Stimulated activated naive CD8-positive, alpha-beta T cell treated with anti-CD3 and anti-CD28 coated beads, Interleukin-15, Interleukin-2, amounts not matched to agents 100 ng/mL and 50 ng/mL, for 24 hours (primary cell): ENCODE results near the gene ARHGAP18.
"Not testable (repeated sequence)": the region's sequence is repeated elsewhere in the genome, so short reads cannot be mapped to it uniquely, and the experiment has no call there.

Source experiments
- H3K27ac Mint-ChIP-seq: one replicate; pipeline ENCODE4 v1.8.0; 2021; ENCODE audit warnings: mild to moderate bottlenecking, mixed read lengths
- H3K27me3 Mint-ChIP-seq: one replicate; pipeline ENCODE4 v1.8.0; 2021; ENCODE audit warnings: mixed read lengths
- H3K36me3 Mint-ChIP-seq: one replicate; pipeline ENCODE4 v1.8.0; 2021; ENCODE audit warnings: low read depth, mixed read lengths
- H3K4me1 Mint-ChIP-seq: one replicate; pipeline ENCODE4 v1.8.0; 2021; ENCODE audit warnings: low read depth, mixed read lengths
- H3K4me3 Mint-ChIP-seq: one replicate; pipeline ENCODE4 v1.8.0; 2021; ENCODE audit warnings: mild to moderate bottlenecking, mixed read lengths
- H3K9me3 Mint-ChIP-seq: one replicate; pipeline ENCODE4 v1.8.0; 2021; ENCODE audit warnings: mixed read lengths

The ARHGAP18 gene

DNA sequence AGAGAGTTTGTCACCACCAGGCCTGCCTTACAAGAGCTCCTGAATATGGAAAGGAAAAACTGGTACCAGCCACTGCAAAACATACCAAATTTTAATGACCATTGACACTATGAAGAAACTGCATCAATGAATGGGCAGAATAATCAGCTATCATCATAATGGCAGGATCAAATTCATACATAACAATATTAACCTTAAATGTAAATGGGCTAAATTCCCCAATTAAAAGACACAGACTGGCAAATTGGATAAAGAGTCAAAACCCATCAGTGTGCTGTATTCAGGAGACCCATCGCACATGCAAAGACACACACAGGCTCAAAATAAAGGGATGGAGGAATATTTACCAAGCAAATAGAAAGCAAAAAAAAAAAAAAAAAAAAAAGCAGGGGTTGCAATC, 139.0 kb downstream of the ARHGAP18 start:
- not testable (repeated sequence) for H3K27ac Mint-ChIP-seq, H3K27me3 Mint-ChIP-seq, H3K4me3 Mint-ChIP-seq, H3K36me3 Mint-ChIP-seq, H3K9me3 Mint-ChIP-seq, H3K4me1 Mint-ChIP-seq

- peaks cover 8% of the 10 kb centered on the region for H3K36me3 Mint-ChIP-seq
Observed at GRCh38 chr6:129568015-129568414, 142.0 kb downstream of the ARHGAP18 start.

GRCh38 chr6:129567374-129567773, 142.6 kb downstream of the ARHGAP18 start:
- Mint-ChIP-seq H3K27ac (no peak overlapping the region), H3K27me3 (peaks cover 4% of the 10 kb centered on the region), H3K4me3 (no peak overlapping the region), H3K4me1 (no peaks in the 10 kb centered on the region), H3K36me3 (peaks cover 8% of the 10 kb centered on the region), H3K9me3 (no peaks in the 10 kb centered on the region)

More at GRCh38 chr6:129568015-129568414, 142.0 kb downstream of the ARHGAP18 start:
- H3K27me3 Mint-ChIP-seq = peaks cover 4% of the 10 kb centered on the region
- no peaks in the 10 kb centered on the region for H3K9me3 Mint-ChIP-seq
- no peak overlapping the region for H3K27ac Mint-ChIP-seq
- no peak overlapping the region for H3K4me3 Mint-ChIP-seq
- H3K4me1 Mint-ChIP-seq = no peaks in the 10 kb centered on the region

DNA sequence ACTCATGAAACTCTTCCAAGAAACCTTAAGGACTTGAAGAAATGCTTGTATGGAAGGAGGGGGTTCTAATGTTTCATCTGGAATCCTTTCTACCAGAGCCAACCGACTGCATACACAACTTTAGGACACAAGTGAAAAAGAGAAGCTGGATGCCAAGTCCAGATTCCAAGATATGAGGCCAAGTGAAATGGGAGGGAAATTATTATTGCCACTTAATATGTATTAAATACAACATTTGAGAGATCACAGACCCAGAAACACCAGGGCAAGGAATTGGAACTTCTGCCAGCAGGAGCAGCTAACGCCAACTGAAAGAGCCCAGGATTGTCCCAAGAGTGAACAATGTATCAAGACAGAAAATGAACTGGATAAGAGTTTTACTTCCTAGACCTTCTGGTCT, 144.2 kb downstream of the ARHGAP18 start:
- Mint-ChIP-seq H3K27me3 (peaks cover 4% of the 10 kb centered on the region), H3K9me3 (no peaks in the 10 kb centered on the region), H3K4me1 (no peaks in the 10 kb centered on the region), H3K4me3 (no peak overlapping the region), H3K27ac (no peak overlapping the region), H3K36me3 (peaks cover 8% of the 10 kb centered on the region)

GRCh38 chr6:129565366-129565765, 144.6 kb downstream of the ARHGAP18 start:
- peaks cover 4% of the 10 kb centered on the region for H3K36me3 Mint-ChIP-seq
- H3K4me1 Mint-ChIP-seq = no peaks in the 10 kb centered on the region
- no peak overlapping the region for H3K4me3 Mint-ChIP-seq
- H3K9me3 Mint-ChIP-seq = no peaks in the 10 kb centered on the region
- peaks cover 4% of the 10 kb centered on the region for H3K27me3 Mint-ChIP-seq
- H3K27ac Mint-ChIP-seq = no peak overlapping the region

GRCh38 chr6:129558248-129558647, 151.7 kb downstream of the ARHGAP18 start:
- no peaks in the 10 kb centered on the region for H3K4me1 Mint-ChIP-seq
- H3K4me3 Mint-ChIP-seq = no peak overlapping the region
- no peaks in the 10 kb centered on the region for H3K36me3 Mint-ChIP-seq
- H3K27ac Mint-ChIP-seq = no peak overlapping the region
- no peaks in the 10 kb centered on the region for H3K9me3 Mint-ChIP-seq
- no peaks in the 10 kb centered on the region for H3K27me3 Mint-ChIP-seq

- no peaks in the 10 kb centered on the region for H3K36me3 Mint-ChIP-seq
- H3K27ac Mint-ChIP-seq = no peak overlapping the region
- H3K4me1 Mint-ChIP-seq = no peaks in the 10 kb centered on the region
- no peaks in the 10 kb centered on the region for H3K27me3 Mint-ChIP-seq
- H3K4me3 Mint-ChIP-seq = no peak overlapping the region
- H3K9me3 Mint-ChIP-seq = no peaks in the 10 kb centered on the region
Observed at GRCh38 chr6:129555206-129555832, 154.7 kb downstream of the ARHGAP18 start.

DNA sequence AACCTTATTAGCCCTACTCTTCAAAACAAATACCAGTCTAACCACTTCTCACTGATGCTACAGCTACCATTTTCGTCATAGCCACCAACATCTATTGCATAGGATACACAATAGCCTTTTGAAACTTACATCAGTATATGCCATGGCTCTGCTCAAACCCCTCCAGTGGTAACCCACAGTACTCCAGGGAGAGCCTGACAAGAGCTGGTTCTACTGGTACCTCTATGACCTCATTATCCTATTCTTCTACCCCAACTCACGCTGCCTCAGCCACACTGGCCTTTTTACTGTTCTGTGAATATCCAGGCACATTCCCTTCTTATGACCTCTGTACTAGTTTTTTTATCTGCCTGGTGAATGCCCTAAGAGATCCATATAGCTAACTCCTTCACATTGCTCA, 157.6 kb downstream of the ARHGAP18 start:
- H3K4me3 Mint-ChIP-seq = no peak overlapping the region
- no peaks in the 10 kb centered on the region for H3K27me3 Mint-ChIP-seq
- no peaks in the 10 kb centered on the region for H3K4me1 Mint-ChIP-seq
- no peaks in the 10 kb centered on the region for H3K36me3 Mint-ChIP-seq
- H3K9me3 Mint-ChIP-seq = no peaks in the 10 kb centered on the region
- H3K27ac Mint-ChIP-seq = no peak overlapping the region

GRCh38 chr6:129551486-129551885, 158.5 kb downstream of the ARHGAP18 start:
- H3K9me3 Mint-ChIP-seq = no peaks in the 10 kb centered on the region
- H3K36me3 Mint-ChIP-seq = no peaks in the 10 kb centered on the region
- H3K4me3 Mint-ChIP-seq = no peak overlapping the region
- H3K4me1 Mint-ChIP-seq = no peaks in the 10 kb centered on the region
- H3K27me3 Mint-ChIP-seq = no peaks in the 10 kb centered on the region
- no peak overlapping the region for H3K27ac Mint-ChIP-seq

- Mint-ChIP-seq H3K27me3 (no peaks in the 10 kb centered on the region), H3K4me1 (peaks cover 8% of the 10 kb centered on the region), H3K4me3 (no peak overlapping the region), H3K27ac (no peak overlapping the region), H3K9me3 (peaks cover 7% of the 10 kb centered on the region), H3K36me3 (no peaks in the 10 kb centered on the region)
Observed at GRCh38 chr6:129546702-129547101, 163.3 kb downstream of the ARHGAP18 start.

- H3K9me3 Mint-ChIP-seq = peaks cover 7% of the 10 kb centered on the region
- no peaks in the 10 kb centered on the region for H3K27me3 Mint-ChIP-seq
- H3K27ac Mint-ChIP-seq = no peak overlapping the region
- H3K4me3 Mint-ChIP-seq = no peak overlapping the region
- H3K4me1 Mint-ChIP-seq = peaks cover 8% of the 10 kb centered on the region
- no peaks in the 10 kb centered on the region for H3K36me3 Mint-ChIP-seq
Observed at GRCh38 chr6:129544892-129545612, 164.9 kb downstream of the ARHGAP18 start.

GRCh38 chr6:129543981-129544380, 166.0 kb downstream of the ARHGAP18 start:
- no peaks in the 10 kb centered on the region for H3K27me3 Mint-ChIP-seq
- peaks cover 8% of the 10 kb centered on the region for H3K4me1 Mint-ChIP-seq
- no peak overlapping the region for H3K4me3 Mint-ChIP-seq
- H3K36me3 Mint-ChIP-seq = no peaks in the 10 kb centered on the region
- H3K9me3 Mint-ChIP-seq = peaks cover 7% of the 10 kb centered on the region
- no peak overlapping the region for H3K27ac Mint-ChIP-seq

DNA sequence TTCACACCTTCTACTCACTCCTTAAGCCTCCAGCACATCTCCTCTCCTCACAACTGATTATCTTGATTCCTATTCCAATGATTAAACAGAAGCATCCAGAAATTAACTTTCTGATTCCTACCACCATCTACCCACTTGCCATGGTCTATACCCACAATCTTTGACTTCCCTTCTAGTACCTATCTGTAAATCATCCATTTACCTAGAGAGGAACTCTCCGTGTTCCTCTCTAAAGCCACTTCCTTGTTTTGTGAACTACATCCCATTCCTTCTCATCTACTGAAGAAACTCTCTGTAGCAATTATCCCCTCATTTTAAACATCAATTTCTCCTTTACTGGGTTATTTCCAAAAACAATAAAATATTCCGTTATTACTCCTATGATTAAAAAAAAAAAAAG, 167.3 kb downstream of the ARHGAP18 start:
- Mint-ChIP-seq H3K4me1 (peaks cover 8% of the 10 kb centered on the region), H3K9me3 (peaks cover 7% of the 10 kb centered on the region), H3K27me3 (peaks cover 3% of the 10 kb centered on the region), H3K36me3 (no peaks in the 10 kb centered on the region), H3K4me3 (no peak overlapping the region), H3K27ac (no peak overlapping the region)

DNA sequence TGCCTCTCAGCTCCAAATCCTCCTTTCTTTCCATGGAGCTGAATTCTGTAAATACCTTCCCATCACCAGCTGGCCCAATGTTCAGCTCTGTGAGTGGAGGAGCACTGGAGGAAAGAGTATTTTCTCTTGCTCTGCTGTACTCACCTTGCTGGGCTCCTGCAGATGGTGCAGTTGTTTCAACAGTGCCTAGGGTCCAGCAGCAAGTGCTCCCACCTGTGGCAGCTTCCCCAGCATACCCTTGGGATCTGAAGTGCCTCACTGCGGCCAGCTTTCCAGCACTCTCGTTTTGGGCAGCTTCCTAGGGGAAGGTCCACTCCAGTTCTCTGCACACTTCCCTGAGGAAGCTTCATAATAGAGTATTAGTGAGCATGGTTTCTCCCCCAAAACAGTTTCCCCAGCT, 170.9 kb downstream of the ARHGAP18 start:
- Mint-ChIP-seq H3K4me3 (no peak overlapping the region), H3K27ac (no peak overlapping the region), H3K27me3 (peaks cover 3% of the 10 kb centered on the region), H3K4me1 (peaks cover 5% of the 10 kb centered on the region), H3K36me3 (no peaks in the 10 kb centered on the region), H3K9me3 (peaks cover 9% of the 10 kb centered on the region)

DNA sequence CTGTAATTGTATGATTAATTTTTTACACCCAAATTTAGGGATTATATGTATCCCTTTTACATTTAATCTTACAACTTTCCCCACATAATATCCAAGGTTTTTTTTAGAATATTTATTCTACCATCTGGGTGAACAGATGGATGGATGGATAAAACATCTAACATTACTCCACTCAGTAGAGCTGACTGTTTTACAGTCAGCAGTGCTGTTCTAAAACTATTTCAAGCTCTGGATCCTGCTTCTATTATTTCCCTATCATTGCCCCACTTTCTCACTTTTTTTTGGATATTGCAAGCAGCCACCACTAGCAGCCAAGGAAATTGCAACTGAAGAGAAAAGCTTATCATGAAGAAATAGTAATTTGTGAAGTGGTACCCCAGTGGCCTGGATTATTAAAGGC, 173.7 kb downstream of the ARHGAP18 start:
- H3K27me3 Mint-ChIP-seq = peaks cover 3% of the 10 kb centered on the region
- no peak overlapping the region for H3K4me3 Mint-ChIP-seq
- no peaks in the 10 kb centered on the region for H3K36me3 Mint-ChIP-seq
- peaks cover 7% of the 10 kb centered on the region for H3K9me3 Mint-ChIP-seq
- H3K27ac Mint-ChIP-seq = no peak overlapping the region
- no peaks in the 10 kb centered on the region for H3K4me1 Mint-ChIP-seq

DNA sequence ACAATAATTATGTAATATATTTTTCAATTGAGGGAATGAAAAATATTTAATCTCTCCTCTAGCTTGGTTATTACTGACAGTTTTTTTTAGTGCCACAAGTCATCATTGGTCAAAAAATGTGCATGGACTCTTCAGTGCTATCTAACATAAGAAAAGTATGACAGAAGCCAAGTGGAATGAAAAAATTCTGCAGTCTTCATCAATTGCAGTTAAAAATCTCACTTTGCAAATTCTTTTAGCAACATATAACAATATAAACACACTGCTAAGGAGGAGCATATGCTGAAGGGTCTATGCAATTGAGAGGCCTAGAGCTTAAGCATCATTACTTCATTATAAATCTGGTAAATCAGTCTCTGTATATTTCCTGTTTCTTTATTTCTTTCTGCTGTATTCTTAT, 175.1 kb downstream of the ARHGAP18 start:
- Mint-ChIP-seq H3K27me3 (peaks cover 3% of the 10 kb centered on the region), H3K36me3 (no peaks in the 10 kb centered on the region), H3K9me3 (peaks cover 7% of the 10 kb centered on the region), H3K4me1 (no peaks in the 10 kb centered on the region), H3K27ac (no peak overlapping the region), H3K4me3 (no peak overlapping the region)
